ENCODE measurements around the gene ZNF783.

DNA sequence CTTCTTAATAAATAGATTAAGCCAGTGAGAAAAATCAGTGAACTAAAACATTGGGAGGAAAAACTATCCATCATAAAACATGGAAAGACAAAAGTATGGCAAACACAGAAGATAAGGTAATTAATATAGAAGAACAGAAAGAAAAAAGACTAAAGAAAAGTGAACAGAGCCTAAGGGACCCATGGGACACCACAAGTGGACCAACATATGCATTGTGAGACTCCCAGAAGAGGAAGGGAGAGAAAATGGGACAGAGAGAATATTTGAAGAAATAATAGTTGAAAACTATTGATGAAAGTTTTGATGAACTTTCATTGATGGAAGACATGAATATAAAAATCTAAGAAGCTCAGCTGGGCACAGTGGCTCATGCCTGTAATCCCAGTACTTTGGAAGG, 71.3 kb downstream of the ZNF783 start:
- TF ChIP-seq, protein P1, sequence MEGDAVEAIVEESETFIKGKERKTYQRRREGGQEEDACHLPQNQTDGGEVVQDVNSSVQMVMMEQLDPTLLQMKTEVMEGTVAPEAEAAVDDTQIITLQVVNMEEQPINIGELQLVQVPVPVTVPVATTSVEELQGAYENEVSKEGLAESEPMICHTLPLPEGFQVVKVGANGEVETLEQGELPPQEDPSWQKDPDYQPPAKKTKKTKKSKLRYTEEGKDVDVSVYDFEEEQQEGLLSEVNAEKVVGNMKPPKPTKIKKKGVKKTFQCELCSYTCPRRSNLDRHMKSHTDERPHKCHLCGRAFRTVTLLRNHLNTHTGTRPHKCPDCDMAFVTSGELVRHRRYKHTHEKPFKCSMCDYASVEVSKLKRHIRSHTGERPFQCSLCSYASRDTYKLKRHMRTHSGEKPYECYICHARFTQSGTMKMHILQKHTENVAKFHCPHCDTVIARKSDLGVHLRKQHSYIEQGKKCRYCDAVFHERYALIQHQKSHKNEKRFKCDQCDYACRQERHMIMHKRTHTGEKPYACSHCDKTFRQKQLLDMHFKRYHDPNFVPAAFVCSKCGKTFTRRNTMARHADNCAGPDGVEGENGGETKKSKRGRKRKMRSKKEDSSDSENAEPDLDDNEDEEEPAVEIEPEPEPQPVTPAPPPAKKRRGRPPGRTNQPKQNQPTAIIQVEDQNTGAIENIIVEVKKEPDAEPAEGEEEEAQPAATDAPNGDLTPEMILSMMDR (IDR thresholded peaks at IDR 0.05), result no peak
- no peak for TF ChIP-seq POLR2A (IDR thresholded peaks at IDR 0.05)

All from ovary (tissue), 3 donors.